ENCODE measurements around the gene PCP4L1.
A peak's percentile ranks its signal among the peaks of the same experiment; 100 is the strongest.

PCP4L1 gene

DNA sequence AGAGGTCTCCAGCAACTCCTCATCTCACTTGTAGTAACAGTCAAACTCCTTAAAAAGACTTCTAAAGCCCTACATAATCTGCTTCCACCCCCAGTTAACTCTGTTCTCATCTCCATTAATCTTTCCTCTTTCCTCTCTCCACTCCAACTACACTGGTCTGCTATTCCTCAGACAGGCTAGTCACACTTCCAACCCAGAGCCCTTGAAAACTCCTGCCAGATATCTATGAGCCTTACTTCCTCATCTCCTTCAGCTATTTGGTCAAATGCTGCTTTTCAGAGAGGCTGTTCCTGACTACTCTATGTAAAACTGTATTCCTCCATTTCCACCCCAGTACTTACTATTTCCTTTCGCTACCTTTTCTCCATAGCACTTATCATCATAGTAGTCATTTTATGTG, 24.4 kb downstream of the PCP4L1 start:
- peak overlapping the region; percentile 2 for H3K27ac Mint-ChIP-seq
- peaks cover 10% of the 10 kb centered on the region for H3K4me1 Mint-ChIP-seq
- peaks cover 5% of the 10 kb centered on the region for H3K36me3 Mint-ChIP-seq
- no peaks in the 10 kb centered on the region for H3K9me3 Mint-ChIP-seq
- H3K4me3 Mint-ChIP-seq: no peak overlapping the region
- no peak for ATAC-seq
- no peaks in the 10 kb centered on the region for H3K27me3 Mint-ChIP-seq

DNA sequence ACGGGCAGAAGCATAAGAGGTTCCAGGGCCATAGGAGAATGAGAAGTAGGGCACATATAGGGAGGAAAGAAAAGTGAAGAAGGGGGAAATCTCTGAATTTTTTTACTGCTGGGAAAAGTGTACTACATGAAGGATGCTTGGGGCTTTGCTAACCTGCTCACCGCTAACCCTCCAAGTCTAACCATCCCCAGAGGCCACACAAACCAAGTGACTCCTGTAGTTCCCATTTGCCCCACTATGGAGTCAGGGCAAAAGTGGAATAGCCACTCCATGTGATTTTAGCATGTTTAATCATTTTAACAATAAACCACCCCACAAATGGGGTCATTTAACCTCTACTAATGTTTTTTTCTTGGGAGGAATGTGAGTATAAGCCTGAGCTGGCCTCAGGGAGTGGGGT, 26.6 kb downstream of the PCP4L1 start:
- no peaks in the 10 kb centered on the region for H3K9me3 Mint-ChIP-seq
- H3K27ac Mint-ChIP-seq: no peak overlapping the region
- H3K4me1 Mint-ChIP-seq: peaks cover 10% of the 10 kb centered on the region
- H3K27me3 Mint-ChIP-seq: no peaks in the 10 kb centered on the region
- ATAC-seq: no peak
- no peak overlapping the region for H3K4me3 Mint-ChIP-seq
- H3K36me3 Mint-ChIP-seq: peaks cover 4% of the 10 kb centered on the region

DNA sequence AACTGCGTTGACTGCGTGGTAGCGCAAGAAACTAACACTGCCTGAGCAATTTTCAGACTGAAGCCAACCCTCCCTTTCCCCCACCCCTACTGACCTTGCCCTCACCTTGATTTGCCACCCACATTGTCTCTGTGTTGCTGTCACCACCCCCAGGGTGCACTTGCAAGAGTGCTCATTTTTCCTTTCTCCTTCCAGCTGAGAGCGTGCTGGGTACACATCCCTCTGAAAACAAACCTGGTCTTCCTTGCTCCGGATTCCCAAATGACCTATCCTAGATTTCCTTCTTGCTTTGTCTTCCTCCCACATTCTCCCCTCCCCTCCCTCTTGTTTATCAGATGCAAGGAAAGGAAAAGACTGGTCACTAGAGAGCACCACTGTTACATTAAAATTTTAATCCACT, 27.0 kb downstream of the PCP4L1 start:
- Mint-ChIP-seq H3K9me3 (no peaks in the 10 kb centered on the region), H3K27me3 (no peaks in the 10 kb centered on the region), H3K4me1 (peaks cover 10% of the 10 kb centered on the region), H3K36me3 (no peaks in the 10 kb centered on the region), H3K27ac (no peak overlapping the region), H3K4me3 (no peak overlapping the region)
- no peak for ATAC-seq

DNA sequence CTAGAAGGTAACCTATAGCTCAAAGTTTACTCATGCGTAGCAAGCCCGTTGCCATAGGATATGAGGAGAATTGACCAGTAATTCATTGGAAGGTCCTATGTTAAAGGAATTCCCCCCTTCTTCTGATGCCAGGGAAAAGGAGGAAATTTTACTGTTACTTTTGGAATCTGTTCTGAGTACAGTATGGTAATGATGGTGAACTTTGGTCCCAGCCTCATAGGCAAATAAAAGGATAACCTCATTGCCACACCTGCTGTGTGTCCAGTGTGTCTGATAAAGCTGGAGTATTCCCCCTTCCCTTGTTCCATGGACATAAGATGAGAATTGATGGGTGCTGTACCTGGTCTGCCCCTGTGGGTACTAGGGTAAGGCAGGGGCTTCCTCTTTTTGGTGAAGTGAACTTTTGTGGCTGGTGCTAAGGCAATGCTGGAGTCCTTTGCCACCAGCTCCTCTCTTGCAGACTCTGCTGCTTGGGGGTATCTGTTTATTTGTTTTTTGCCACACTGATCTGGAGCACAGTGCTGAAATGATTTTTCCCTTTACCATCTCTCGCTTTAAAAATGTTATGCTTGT, 29.0 kb downstream of the PCP4L1 start:
- no peaks in the 10 kb centered on the region for H3K27me3 Mint-ChIP-seq
- H3K4me3 Mint-ChIP-seq: no peak overlapping the region
- H3K4me1 Mint-ChIP-seq: peaks cover 7% of the 10 kb centered on the region
- no peak for ATAC-seq
- no peaks in the 10 kb centered on the region for H3K9me3 Mint-ChIP-seq
- H3K27ac Mint-ChIP-seq: no peak overlapping the region
- H3K36me3 Mint-ChIP-seq: no peaks in the 10 kb centered on the region

DNA sequence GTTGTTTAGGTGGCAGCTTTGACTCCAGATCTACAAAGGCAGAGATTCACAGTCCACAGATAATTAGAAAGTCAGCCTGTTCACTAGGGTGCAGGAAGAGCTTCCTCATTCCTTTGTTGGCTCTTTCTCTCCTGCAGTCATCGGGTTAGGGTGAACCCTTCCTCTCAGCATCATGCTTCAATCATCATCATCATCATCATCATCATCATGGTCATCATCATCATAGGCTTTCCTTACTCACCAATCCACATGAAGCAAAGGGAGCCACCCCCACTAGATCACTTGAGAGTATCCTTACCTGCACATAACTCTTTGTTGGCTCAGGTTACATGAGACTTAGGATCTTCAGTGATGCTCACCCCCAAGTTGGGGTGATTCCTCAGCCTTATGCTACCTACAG, 32.2 kb downstream of the PCP4L1 start:
- Mint-ChIP-seq H3K36me3 (no peaks in the 10 kb centered on the region), H3K9me3 (no peaks in the 10 kb centered on the region), H3K27me3 (no peaks in the 10 kb centered on the region), H3K27ac (no peak overlapping the region), H3K4me3 (no peak overlapping the region), H3K4me1 (no peaks in the 10 kb centered on the region)
- no peak for ATAC-seq

DNA sequence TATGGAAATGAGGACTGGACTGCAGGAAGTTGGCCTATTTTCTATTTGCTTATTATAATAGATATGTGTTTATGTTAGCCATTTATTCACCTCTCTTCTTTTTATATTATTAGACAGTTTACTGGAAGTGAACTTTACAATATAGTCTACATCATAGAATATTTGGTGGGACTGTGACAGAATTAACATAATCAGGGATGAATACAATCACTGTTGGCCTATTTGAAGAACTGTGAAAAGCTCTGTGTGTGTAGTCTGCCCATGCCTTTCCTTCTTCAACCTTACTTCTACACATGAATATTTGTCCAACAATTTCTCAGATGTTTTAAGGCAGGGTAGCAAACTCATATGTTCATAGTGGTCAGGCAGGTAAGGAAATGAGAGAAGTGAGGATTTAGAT, 38.9 kb downstream of the PCP4L1 start:
- Mint-ChIP-seq H3K9me3 (no peaks in the 10 kb centered on the region), H3K27ac (peak overlapping the region; percentile 9), H3K36me3 (no peaks in the 10 kb centered on the region), H3K27me3 (no peaks in the 10 kb centered on the region), H3K4me1 (peaks cover 18% of the 10 kb centered on the region), H3K4me3 (no peak overlapping the region)
- ATAC-seq: no peak

DNA sequence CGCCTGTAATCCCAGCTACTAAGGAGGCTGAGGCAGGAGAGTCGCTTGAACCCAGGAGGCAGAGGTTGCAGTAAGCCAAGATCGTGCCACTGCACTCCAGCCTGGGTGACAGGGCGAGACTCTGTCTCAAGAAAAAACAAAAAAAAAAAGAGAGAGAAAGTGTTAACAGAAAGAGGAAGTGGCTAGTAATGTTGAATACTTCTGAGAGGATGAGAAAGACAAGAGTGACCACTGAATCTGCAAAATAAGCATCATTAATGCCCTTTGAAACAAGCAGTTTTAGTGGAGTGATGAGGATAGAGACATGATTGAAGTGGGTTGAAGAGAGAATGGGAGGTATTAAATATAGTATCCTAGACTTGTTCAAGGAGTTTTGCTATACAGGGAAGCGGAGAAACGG, 39.6 kb downstream of the PCP4L1 start:
- Mint-ChIP-seq H3K27ac (peak overlapping the region; percentile 9), H3K9me3 (no peaks in the 10 kb centered on the region), H3K27me3 (no peaks in the 10 kb centered on the region), H3K4me1 (peaks cover 19% of the 10 kb centered on the region), H3K4me3 (no peak overlapping the region), H3K36me3 (no peaks in the 10 kb centered on the region)
- peak; percentile 81 for ATAC-seq

DNA sequence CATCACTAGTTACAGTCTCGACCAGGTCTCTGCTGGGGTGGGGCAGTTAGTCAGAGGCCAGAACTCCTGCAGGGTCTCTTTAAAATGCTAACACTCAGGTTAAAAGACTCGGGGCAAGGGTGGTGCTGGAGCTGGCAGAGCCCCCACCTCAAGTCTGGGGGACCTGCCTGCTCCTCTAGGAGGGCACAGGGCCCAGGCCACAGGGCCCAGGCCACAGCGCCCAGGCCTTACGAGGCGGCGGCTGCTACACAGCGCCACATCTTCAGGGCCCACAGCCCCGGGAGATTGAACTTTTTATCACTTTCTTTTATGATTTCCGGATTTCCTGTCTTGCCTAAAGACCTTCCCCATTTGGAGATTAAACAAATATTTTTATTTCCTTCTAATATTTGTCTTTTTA, 40.8 kb downstream of the PCP4L1 start:
- H3K4me3 Mint-ChIP-seq: no peak overlapping the region
- H3K27me3 Mint-ChIP-seq: no peaks in the 10 kb centered on the region
- H3K36me3 Mint-ChIP-seq: no peaks in the 10 kb centered on the region
- ATAC-seq: no peak
- no peaks in the 10 kb centered on the region for H3K9me3 Mint-ChIP-seq
- H3K4me1 Mint-ChIP-seq: peaks cover 26% of the 10 kb centered on the region
- H3K27ac Mint-ChIP-seq: no peak overlapping the region

DNA sequence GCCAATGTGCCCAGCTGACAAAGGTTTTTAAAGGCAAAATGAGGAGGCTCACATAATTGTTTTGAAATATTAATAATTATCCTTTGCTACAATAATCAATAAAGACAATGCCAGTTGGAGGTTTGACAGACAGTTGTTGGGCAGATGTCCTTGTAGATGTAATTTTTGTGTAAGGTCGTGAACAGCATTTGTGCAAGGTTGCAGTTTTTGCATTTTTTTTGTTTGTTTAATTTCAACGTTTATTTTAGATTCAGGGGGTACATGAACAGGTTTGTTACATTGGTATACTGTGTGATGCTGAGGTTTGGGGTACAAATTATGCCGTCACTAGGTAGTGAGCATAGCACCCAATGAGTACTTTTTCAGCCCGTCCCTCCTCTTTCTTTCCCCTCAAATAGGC, 41.9 kb downstream of the PCP4L1 start:
- H3K27me3 Mint-ChIP-seq: no peaks in the 10 kb centered on the region
- no peaks in the 10 kb centered on the region for H3K9me3 Mint-ChIP-seq
- H3K27ac Mint-ChIP-seq: no peak overlapping the region
- H3K36me3 Mint-ChIP-seq: no peaks in the 10 kb centered on the region
- ATAC-seq: no peak
- H3K4me3 Mint-ChIP-seq: no peak overlapping the region
- peaks cover 37% of the 10 kb centered on the region for H3K4me1 Mint-ChIP-seq

DNA sequence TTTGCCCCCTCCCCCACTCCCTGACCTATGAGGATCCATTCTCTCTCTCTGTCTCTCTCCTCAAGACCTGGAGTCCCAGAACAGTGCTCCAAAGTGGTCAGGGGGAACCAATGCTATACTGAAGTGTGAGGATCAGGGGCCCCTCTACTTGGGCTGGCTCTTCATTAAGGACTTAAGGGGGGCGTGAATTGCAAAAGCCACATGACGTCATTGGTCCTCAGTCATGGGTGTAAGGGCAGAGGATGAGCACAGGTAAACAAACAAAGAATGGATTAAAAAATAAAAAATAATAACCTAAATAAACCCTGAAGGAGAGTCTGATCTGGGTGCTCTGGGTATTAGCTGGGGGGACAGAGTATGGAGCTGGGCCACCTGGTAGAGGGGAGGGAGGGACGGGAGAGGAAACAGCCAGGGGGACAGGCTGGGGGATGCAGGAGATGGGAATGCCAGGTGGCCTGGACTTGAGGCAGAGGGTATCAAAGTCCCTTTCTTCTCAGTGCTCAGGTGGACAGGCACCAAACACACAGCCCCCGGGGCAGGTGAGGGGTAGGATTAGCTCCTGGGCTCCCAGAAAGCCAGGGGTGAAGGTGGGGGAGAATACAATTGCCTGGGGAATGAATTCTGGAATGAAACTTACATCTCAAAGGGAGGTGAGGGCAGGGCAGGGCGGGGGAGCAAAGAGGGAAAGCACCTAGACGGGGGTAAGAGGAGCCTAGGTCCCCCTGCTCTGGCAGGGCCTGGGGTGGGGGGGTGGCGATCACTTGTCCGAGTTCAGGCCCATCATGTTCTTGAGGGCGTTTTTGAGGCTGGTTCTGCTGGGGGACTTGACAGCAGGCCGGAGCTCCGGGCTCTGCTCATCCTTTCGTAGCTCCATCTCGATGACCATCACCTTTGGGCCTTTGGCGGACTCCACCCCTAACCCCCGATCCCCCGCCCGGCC, 46.7 kb downstream of the PCP4L1 start:
- no peaks in the 10 kb centered on the region for H3K9me3 Mint-ChIP-seq
- peaks cover 54% of the 10 kb centered on the region for H3K4me1 Mint-ChIP-seq
- peak overlapping the region; percentile 95 for H3K27ac Mint-ChIP-seq
- H3K4me3 Mint-ChIP-seq: peak overlapping the region; percentile 99
- no peak for ATAC-seq
- no peaks in the 10 kb centered on the region for H3K36me3 Mint-ChIP-seq
- no peaks in the 10 kb centered on the region for H3K27me3 Mint-ChIP-seq

DNA sequence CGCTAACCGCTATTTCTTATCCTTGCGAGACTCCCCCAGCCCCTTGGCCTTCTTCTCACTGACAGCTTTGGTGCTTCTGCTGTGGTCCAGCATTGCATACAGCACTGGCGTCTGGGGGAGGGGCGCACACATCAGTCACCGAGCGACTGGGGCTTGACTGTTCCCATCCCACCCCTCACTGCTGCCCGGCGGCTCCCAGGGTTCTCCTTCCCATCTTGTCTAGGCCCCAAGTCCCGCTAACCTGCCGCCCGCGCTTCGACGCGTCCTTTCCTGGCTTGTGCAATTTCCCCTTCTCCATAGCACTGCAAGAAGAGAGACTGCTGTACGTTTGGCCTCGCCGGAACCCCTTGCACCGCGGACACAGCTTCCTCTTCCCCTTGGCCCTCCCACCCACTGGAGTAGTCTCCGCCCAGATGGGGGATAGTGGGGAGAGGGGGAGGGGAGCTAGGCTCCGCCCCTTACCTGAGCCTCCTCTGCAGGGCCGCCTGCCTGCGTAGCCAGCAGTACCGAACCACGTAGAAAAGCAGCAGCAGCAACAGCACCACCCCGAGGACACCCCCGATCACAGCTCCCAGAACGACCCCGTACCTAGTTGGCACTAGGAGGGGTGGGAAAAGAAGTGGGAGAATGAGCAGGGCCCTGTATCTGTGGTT, 47.4 kb downstream of the PCP4L1 start:
- peak; percentile 95 for ATAC-seq
- H3K36me3 Mint-ChIP-seq: no peaks in the 10 kb centered on the region
- H3K9me3 Mint-ChIP-seq: no peaks in the 10 kb centered on the region
- peak overlapping the region; percentile 99 for H3K4me3 Mint-ChIP-seq
- H3K27ac Mint-ChIP-seq: peak overlapping the region; percentile 95
- no peaks in the 10 kb centered on the region for H3K27me3 Mint-ChIP-seq
- peaks cover 54% of the 10 kb centered on the region for H3K4me1 Mint-ChIP-seq

DNA sequence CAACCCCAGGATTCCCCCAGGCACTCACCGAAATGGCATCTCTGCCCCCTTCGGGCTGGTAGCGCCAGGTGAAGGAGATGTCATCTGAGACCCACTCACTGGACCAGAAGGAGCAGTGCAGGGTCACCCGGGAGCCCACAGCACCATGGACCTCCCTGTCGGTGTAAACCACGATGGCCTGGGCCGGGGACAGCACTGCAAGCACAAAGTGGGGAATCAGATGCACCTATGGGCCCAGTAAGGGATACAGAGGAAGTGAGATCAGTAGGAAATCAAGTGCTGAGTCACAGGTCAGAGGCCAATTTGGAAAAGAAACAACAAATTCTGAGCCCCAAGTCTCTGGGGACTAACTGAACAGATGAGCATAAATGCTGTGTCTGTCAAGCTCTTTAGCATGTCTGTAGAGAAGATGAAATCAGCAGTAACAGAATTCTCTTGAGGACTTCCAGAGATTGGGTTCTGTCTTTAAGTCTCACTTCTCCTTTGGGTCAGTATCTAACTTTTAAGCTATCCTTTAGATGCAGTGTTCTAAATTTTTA, 48.8 kb downstream of the PCP4L1 start:
- H3K27me3 Mint-ChIP-seq: no peaks in the 10 kb centered on the region
- H3K4me3 Mint-ChIP-seq: peak overlapping the region; percentile 72
- peak; percentile 80 for ATAC-seq
- H3K9me3 Mint-ChIP-seq: no peaks in the 10 kb centered on the region
- H3K27ac Mint-ChIP-seq: peak overlapping the region; percentile 95
- H3K36me3 Mint-ChIP-seq: no peaks in the 10 kb centered on the region
- peaks cover 54% of the 10 kb centered on the region for H3K4me1 Mint-ChIP-seq

DNA sequence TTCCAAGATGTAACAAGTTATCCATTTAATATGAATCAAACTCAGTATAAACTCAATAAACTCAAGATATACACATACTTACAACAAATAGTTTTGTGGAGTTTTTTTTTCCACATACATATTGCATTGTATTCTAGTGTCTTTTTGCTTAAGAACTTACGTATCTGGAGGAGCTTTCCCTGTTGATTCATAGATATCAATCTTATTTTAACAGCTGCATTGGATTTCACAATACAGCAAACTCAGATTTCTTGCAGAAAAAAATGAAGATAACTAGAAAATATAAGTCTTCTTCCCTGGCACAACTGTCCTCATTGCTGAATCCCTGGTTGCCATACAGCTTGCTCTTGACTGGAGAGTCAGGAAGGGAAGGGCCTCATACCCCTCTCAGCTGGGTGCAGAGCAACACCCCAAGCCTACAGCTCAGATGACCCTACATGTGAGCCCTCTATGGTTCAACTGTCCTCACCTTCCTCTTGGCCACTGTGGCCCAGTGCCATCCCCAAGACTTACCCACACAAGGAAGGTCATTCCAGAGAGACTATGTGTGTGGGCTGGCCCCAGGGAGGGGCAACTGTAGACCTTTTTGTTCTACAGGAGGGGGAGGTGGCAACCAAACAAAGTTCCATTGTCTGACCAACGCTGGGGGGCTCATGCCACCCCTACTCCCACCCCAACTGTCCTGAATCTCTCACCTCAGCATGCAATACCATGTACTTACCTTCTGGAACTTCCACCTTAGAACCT, 49.5 kb downstream of the PCP4L1 start:
- Mint-ChIP-seq H3K36me3 (no peaks in the 10 kb centered on the region), H3K9me3 (no peaks in the 10 kb centered on the region), H3K4me3 (no peak overlapping the region), H3K4me1 (peaks cover 53% of the 10 kb centered on the region), H3K27ac (peak overlapping the region; percentile 2), H3K27me3 (no peaks in the 10 kb centered on the region)
- ATAC-seq: no peak

DNA sequence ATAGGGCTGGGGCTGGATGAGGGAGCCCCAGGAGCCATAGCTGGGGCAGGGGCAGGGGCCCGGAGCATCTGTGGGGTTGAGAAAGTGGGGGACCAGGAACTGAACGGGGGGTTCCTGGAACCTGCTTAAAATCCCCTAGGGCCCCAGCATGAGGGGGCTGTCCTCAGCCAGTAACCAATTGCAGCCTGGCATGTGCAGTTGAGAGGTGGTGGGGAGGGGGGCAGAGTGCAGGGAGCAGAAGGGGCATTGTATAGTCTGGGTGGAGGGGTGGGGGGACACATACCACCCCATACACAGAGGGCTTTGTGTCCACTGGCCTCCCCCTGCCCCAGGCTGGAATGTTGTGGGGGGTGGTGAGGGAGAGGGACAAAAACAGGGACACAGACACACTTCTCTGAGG, 51.3 kb downstream of the PCP4L1 start, which contains the start of gene MPZ:
Gene MPZ (minus strand): TSS at position 101 of the 400 bp plus-strand sequence. CDS start 63 bp downstream, at position 38.
- Mint-ChIP-seq H3K27me3 (no peaks in the 10 kb centered on the region), H3K27ac (peak within 1 kb of the TSS; percentile 2), H3K36me3 (no peaks in the 10 kb centered on the region), H3K9me3 (no peaks in the 10 kb centered on the region), H3K4me3 (no peak within 1 kb of the TSS), H3K4me1 (peaks cover 51% of the 10 kb centered on the region)
- ATAC-seq: no peak

Measured in stimulated activated memory B cell treated with anti-CD40 and anti-IgM and Interleukin-4, amounts not matched to agents 10 μg/mL and 1 μg/mL and 100 μg/mL, for 72 hours (primary cell).